HEK293T (cell line): ENCODE results near the gene SPPL3.

ENCODE experiments used
- CTCF ChIA-PET: fragments of 350-600 bp; formaldehyde crosslinking; extraction: SDS; loops from one replicate; lab custom pipeline; 2021; ENCODE audit warnings: antibody characterized with exemption, inconsistent platforms; lab: Yijun Ruan, JAX
- POLR2A ChIA-PET: fragments of 350-600 bp; formaldehyde crosslinking; extraction: SDS; loops from one replicate; lab custom pipeline; 2020; ENCODE audit warnings: antibody characterized with exemption, inconsistent platforms; lab: Yijun Ruan, JAX
- DNase-seq: peaks from one replicate; pipeline ENCODE4 v3.0.0; 2012; ENCODE audit warnings: mixed read lengths; ENCODE audit errors: extremely low spot score
- ARNT ChIP-seq: fragments of 450-650 bp; IDR thresholded peaks from 2 replicates; pipeline ENCODE4 v1.6.1; 2017; ENCODE audit warnings: mild to moderate bottlenecking
- BHLHE40 ChIP-seq: fragments of 450-650 bp; IDR thresholded peaks from 2 replicates; pipeline ENCODE4 v1.6.1; 2016; ENCODE audit warnings: mild to moderate bottlenecking, moderate library complexity, borderline replicate concordance
- CTBP1 ChIP-seq: fragments of 450-650 bp; IDR thresholded peaks from 2 replicates; pipeline ENCODE4 v1.6.1; 2016; ENCODE audit warnings: borderline replicate concordance
- ELF4 ChIP-seq: fragments of 450-650 bp; IDR thresholded peaks from 2 replicates; pipeline ENCODE4 v1.6.1; 2017; ENCODE audit warnings: antibody characterized with exemption
- FOXA1 ChIP-seq: fragments of 450-650 bp; IDR thresholded peaks from 2 replicates; pipeline ENCODE4 v1.6.1; 2016; ENCODE audit warnings: mild to moderate bottlenecking
- FOXK2 ChIP-seq: fragments of 450-650 bp; IDR thresholded peaks from 2 replicates; pipeline ENCODE4 v1.6.1; 2016; ENCODE audit warnings: mild to moderate bottlenecking
- FOXM1 ChIP-seq: fragments of 450-650 bp; IDR thresholded peaks from 2 replicates; pipeline ENCODE4 v1.6.1; 2017; ENCODE audit warnings: mild to moderate bottlenecking, borderline replicate concordance
- HDGF ChIP-seq: fragments of 450-650 bp; IDR thresholded peaks from 2 replicates; pipeline ENCODE4 v1.6.1; 2017; ENCODE audit warnings: antibody characterized with exemption, borderline replicate concordance
- L3MBTL2 ChIP-seq: fragments of 450-650 bp; conservative IDR thresholded peaks from 2 replicates; pipeline ENCODE4 v1.6.1; 2016; ENCODE audit warnings: mild to moderate bottlenecking
- LEF1 ChIP-seq: fragments of 450-650 bp; IDR thresholded peaks from 2 replicates; pipeline ENCODE4 v1.6.1; 2017; ENCODE audit warnings: mild to moderate bottlenecking, borderline replicate concordance
- NFRKB ChIP-seq: fragments of 450-650 bp; IDR thresholded peaks from 2 replicates; pipeline ENCODE4 v1.6.1; 2016; ENCODE audit warnings: mild to moderate bottlenecking, moderate library complexity
- PKNOX1 ChIP-seq: fragments of 450-650 bp; IDR thresholded peaks from 2 replicates; pipeline ENCODE4 v1.6.1; 2016
- SP1 ChIP-seq: fragments of 450-650 bp; IDR thresholded peaks from 2 replicates; pipeline ENCODE4 v1.6.1; 2017
- SUZ12 ChIP-seq: fragments of 450-650 bp; IDR thresholded peaks from 2 replicates; pipeline ENCODE4 v1.6.1; 2016; ENCODE audit warnings: mild to moderate bottlenecking
- TARDBP ChIP-seq: fragments of 450-650 bp; IDR thresholded peaks from 2 replicates; pipeline ENCODE4 v1.6.1; 2016
- ZNF384 ChIP-seq: fragments of 450-650 bp; IDR thresholded peaks from 2 replicates; pipeline ENCODE4 v1.6.1; 2016

SPPL3 gene

DNA sequence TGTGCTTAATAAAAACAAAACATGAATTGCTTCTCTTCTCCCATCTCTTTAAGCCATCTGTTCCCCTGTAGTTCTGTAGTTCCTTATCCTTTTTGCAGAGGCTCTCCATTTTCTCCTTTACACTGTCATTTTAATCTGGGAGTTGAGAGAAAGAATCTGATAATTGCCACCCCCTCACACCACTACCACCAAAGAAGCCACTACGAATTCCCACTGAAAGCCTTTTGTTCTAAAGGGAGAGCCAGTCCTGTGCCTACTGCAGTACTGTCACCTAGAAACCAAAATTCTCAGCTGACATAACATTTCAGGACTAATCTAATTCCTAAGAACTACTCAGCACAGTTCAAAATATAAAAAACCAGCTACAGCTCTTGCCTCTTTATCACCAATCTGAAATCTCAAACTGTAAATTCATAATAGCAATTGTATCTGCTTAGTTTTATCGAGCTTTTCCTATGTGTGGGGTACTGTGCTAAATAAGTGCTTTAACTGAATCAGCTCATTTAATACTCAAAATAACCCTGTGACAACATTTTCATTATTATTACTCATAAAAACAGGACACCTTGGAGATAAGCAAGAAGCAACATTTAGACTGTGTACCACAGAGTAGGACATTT is 72.4 kb downstream of the SPPL3 start:
- ChIA-PET POLR2A (no interaction called here), CTCF (interaction anchor here (1.6 kb wide), 1 partner anchor 25 kb away, joined by 3 read pairs; no protein-coding TSS in a partner anchor)
- DNase-seq: no peak
- no peak for TF ChIP-seq HDGF
- no peak for TF ChIP-seq NFRKB
- no peak for TF ChIP-seq L3MBTL2
- TF ChIP-seq FOXA1: no peak
- no peak for TF ChIP-seq BHLHE40
- no peak for TF ChIP-seq PKNOX1
- no peak for TF ChIP-seq FOXK2
- no peak for TF ChIP-seq SP1
- no peak for TF ChIP-seq ZNF384
- no peak for TF ChIP-seq FOXM1
- TF ChIP-seq CTBP1: no peak
- TF ChIP-seq ARNT: no peak
- no peak for TF ChIP-seq SUZ12
- TF ChIP-seq TARDBP: no peak
- no peak for TF ChIP-seq LEF1
- TF ChIP-seq ELF4: no peak

- ChIA-PET CTCF (interaction anchor here (1.6 kb wide), 1 partner anchor 26 kb away, joined by 3 read pairs; no protein-coding TSS in a partner anchor), POLR2A (no interaction called here)
- no peak for TF ChIP-seq FOXA1
- no peak for TF ChIP-seq SP1
- TF ChIP-seq BHLHE40: no peak
- TF ChIP-seq ARNT: no peak
- TF ChIP-seq SUZ12: no peak
- no peak for TF ChIP-seq LEF1
- TF ChIP-seq PKNOX1: no peak
- TF ChIP-seq CTBP1: no peak
- TF ChIP-seq FOXK2: no peak
- TF ChIP-seq ELF4: no peak
- no peak for TF ChIP-seq HDGF
- TF ChIP-seq TARDBP: no peak
- no peak for TF ChIP-seq NFRKB
- no peak for TF ChIP-seq L3MBTL2
- no peak for TF ChIP-seq FOXM1
- no peak for TF ChIP-seq ZNF384
- no peak for DNase-seq
These were observed 73.2 kb downstream of the SPPL3 start for GRCh38 chr12:120830966-120831365.

DNA sequence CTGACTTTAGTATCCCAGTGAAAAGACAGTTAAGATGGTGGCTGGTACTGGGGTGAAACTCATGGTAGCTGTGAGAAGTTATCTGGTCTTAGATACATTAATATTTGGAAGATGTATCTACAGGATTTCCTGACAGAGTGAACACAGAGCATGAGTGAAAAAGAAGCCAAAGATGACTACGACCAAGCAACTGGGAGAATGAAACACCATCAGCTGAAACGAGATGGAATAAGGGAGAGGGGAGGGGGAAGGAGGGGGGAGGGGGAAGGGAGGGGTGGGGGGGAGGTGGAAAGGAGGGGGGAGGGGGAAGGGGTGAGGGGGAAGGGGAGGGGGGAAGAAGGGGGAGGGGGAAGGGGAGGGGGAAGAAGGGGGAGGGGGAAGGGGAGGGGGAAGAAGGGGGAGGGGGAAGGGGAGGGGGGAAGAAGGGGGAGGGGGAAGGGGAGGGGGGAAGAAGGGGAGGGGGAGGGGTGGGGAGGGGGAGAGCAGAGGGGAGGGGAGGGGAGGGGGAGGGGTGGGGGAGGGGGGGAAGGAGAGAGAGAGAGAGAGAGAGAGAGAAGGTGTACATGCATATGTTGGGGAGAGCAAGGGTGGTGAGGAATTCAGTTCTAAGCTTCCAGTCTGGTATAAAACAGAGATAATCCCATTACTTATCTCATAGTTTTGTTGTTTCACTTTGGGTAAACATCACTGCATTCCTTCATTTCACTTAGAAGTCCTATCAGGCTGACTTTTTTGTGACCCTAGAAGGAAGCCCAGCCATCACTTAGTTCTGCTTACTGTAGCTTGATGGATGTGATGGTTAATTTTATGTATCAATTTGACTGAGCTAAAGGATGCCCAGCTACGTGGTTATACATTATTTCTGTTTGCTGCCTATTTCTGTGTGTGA is 73.9 kb downstream of the SPPL3 start:
- no peak for DNase-seq
- no peak for TF ChIP-seq CTBP1
- TF ChIP-seq ELF4: no peak
- no peak for TF ChIP-seq FOXM1
- TF ChIP-seq TARDBP: no peak
- no peak for TF ChIP-seq NFRKB
- TF ChIP-seq HDGF: no peak
- no peak for TF ChIP-seq FOXK2
- no peak for TF ChIP-seq FOXA1
- TF ChIP-seq ZNF384: no peak
- no peak for TF ChIP-seq PKNOX1
- TF ChIP-seq BHLHE40: no peak
- TF ChIP-seq SUZ12: no peak
- ChIA-PET CTCF (interaction anchor here (0.5 to 1.6 kb wide), 2 partner anchors 27 to 124 kb away, joined by 3 read pairs; no protein-coding TSS in a partner anchor), POLR2A (no interaction called here)

GRCh38 chr12:120826335-120826734 is 77.8 kb downstream of the SPPL3 start:
- TF ChIP-seq FOXA1 (no peak), TARDBP (no peak), NFRKB (no peak), FOXK2 (no peak), ARNT (no peak), L3MBTL2 (no peak), SUZ12 (no peak), BHLHE40 (no peak), PKNOX1 (no peak), ZNF384 (no peak), CTBP1 (no peak), FOXM1 (no peak), ELF4 (no peak), SP1 (no peak), LEF1 (no peak), HDGF (no peak)
- DNase-seq: no peak
- ChIA-PET POLR2A (no interaction called here), CTCF (no interaction called here)

DNA sequence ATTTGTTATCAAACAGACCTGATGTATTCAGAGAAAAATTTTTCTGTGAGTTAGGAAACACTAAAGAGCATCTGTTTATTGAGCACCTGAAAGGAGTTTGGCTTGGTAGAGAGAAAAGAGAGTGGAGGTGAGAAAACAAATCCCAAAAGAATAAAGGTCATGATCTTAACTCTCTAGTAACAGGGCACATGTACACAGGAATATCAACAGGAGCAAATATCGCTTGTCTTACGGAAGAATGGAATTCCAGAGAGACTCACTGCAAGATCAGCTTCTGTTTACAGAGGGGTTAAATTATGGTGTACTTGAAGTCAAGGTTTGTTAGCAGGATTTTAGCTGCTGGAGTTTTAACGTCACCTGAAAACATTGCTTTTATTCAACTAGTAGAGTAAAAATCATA is 78.8 kb downstream of the SPPL3 start:
- DNase-seq: no peak
- no peak for TF ChIP-seq PKNOX1
- no peak for TF ChIP-seq ELF4
- no peak for TF ChIP-seq ARNT
- TF ChIP-seq NFRKB: no peak
- TF ChIP-seq ZNF384: no peak
- TF ChIP-seq CTBP1: no peak
- CTCF ChIA-PET: interaction anchor here (0.6 kb wide), 1 partner anchor 12 kb away, joined by 4 read pairs; no protein-coding TSS in a partner anchor
- POLR2A ChIA-PET: no interaction called here
